Left forelimb (tissue), 1 donor: Measurements from ENCODE around the gene C1orf94.

Source experiments
- DNase-seq: peaks from one replicate; pipeline ENCODE4 v3.0.0-alpha.2; 2018; ENCODE audit warnings: low spot score

C1orf94 gene

GRCh38 chr1:34176830-34177603, at the start of gene C1orf94:
TSS of gene C1orf94 (plus strand) at chr1:34176907. CDS start at chr1:34177790, 883 bp downstream.
- DNase-seq, result no peak

- DNase-seq, result no peak
These were observed 49.4 kb upstream of the C1orf94 start for GRCh38 chr1:34127006-34128000.

GRCh38 chr1:34128186-34128889, 48.4 kb upstream of the C1orf94 start:
- DNase-seq, result no peak

GRCh38 chr1:34129630-34130029, 47.1 kb upstream of the C1orf94 start:
- no peak for DNase-seq

GRCh38 chr1:34130306-34130705, 46.4 kb upstream of the C1orf94 start:
- DNase-seq, result no peak

DNA sequence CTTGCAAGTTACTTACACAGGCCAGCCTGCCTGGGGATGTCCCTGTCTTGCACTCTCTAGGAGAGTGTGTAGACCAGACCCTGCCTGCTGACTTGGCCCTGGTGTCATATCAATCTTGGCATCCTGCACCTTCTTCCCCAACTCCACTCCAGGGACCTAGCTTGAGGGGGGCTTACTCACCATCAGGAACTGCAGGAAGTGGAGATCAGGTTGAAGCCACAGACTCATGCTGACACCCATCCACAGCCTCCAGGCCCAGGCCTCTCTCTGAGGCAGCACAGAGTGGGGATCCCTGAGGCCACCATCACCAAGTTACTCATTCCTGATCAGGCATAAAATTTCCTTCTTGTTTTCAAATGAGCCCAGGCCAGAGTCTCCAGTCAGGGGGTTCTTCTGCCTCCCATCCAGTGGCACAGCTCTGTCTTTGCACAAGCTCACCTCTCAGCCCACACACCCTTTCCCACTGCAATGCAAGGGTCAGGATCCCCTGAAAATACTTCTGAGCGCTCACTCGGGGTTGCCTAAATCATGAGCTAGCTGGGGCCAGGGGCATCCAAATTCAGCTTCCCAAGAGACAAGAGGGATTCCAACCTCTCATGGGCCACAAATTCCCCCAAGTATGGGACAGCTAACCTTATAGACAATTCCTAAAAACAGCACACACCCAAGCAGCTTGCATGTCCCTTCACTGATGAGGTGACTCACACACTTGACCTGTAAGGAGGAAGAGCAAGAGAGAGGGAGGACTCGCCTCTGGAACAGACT, 45.1 kb upstream of the C1orf94 start:
- no peak for DNase-seq

GRCh38 chr1:34132161-34132420, 44.6 kb upstream of the C1orf94 start:
- DNase-seq, result no peak

DNA sequence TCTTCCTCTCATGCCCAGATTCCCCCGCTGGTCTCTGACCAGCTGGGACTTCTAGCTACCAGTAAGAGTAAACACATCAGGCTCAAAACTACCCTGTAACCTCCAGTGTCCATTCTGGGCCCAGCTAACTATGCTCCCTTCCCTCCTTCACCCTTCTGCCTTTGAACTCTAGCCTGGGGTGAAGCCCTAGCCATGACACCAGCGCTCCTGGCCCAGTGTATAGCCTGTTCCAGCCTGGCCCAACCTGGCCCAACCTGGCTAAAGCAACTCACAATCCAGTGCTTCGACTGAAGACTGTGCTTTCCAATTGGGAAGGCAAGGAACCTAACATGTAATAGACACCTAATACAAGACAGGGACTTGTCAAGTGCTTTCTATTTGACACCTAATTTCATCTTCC, 39.3 kb upstream of the C1orf94 start:
- no peak for DNase-seq

DNA sequence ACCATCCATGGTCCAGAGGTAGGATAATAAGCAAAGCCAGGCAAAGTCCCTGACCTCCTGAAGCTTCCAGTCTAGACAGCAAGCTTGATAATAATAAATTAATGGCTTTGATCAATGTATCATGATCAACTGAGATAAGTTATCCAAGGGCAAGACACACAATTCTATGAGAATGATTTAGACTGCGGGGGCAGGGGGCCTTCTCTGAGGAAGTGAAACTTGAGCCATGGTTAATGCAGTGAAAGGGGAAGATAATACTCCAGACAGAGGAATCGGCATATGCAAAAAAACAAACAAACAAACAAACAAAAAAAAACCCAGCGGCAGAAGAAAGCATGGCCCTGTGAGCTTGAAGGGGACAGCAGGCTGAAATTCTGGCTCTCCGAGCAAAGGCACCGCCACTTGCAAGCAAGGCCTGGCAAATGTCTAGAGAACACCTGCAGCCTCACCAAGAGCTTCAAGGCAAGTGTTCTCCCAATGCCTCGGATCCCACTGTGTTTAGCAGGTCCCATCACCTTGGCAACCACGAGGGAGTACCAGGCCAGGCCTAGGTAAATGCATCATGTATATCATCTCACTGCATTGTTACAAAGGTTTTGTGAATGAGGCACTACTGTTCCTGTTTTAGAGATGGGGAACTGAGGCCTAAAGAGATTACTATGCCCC, 36.6 kb upstream of the C1orf94 start:
- no peak for DNase-seq

GRCh38 chr1:34143975-34144374, 32.7 kb upstream of the C1orf94 start:
- no peak for DNase-seq

GRCh38 chr1:34144766-34145165, 31.9 kb upstream of the C1orf94 start:
- DNase-seq, result no peak

GRCh38 chr1:34147301-34147700, 29.4 kb upstream of the C1orf94 start:
- no peak for DNase-seq

GRCh38 chr1:34149501-34149900, 27.2 kb upstream of the C1orf94 start:
- no peak for DNase-seq

DNA sequence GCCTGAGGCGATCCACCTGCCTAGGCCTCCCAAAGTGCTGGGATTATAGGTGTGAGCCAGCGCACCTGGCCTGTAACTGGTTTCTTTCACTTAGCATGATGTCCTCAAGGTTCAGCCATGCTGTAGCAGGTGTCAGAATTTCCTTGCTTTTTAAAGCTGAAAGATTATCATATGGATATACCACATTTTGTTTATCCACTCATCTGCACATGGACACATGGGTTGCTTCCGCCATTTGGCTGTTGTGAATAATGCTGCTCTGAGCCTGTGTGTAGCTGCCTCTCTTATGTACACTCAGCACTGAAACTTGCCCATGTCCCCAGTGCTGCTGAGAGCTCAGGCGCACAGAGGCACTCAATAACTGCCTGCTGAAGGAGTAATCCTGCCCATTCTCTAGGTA, 23.5 kb upstream of the C1orf94 start:
- no peak for DNase-seq

- no peak for DNase-seq
These were observed 20.8 kb upstream of the C1orf94 start for GRCh38 chr1:34155860-34156259.

DNA sequence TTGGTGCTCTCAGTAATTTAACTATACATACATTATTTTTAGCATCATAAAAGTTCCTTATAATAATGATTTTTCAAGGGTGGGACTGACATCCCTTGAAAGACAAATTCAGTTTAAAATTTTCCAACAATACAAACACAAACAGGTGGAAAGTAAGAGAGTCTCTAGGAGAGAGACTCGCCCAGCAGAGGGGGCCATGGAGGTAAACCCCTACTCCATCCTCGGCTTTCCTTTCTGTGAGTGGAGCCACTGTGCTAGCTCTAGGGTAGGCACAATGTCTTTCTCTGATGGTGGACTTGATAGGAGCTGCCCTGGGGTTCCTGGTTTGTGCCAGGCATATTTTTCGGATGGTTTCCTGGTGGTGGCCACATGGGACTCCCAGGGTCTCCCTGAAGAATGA, 20.0 kb upstream of the C1orf94 start:
- DNase-seq, result no peak

- DNase-seq, result peak; percentile 70
These were observed 13.6 kb upstream of the C1orf94 start for GRCh38 chr1:34162852-34163766.

DNA sequence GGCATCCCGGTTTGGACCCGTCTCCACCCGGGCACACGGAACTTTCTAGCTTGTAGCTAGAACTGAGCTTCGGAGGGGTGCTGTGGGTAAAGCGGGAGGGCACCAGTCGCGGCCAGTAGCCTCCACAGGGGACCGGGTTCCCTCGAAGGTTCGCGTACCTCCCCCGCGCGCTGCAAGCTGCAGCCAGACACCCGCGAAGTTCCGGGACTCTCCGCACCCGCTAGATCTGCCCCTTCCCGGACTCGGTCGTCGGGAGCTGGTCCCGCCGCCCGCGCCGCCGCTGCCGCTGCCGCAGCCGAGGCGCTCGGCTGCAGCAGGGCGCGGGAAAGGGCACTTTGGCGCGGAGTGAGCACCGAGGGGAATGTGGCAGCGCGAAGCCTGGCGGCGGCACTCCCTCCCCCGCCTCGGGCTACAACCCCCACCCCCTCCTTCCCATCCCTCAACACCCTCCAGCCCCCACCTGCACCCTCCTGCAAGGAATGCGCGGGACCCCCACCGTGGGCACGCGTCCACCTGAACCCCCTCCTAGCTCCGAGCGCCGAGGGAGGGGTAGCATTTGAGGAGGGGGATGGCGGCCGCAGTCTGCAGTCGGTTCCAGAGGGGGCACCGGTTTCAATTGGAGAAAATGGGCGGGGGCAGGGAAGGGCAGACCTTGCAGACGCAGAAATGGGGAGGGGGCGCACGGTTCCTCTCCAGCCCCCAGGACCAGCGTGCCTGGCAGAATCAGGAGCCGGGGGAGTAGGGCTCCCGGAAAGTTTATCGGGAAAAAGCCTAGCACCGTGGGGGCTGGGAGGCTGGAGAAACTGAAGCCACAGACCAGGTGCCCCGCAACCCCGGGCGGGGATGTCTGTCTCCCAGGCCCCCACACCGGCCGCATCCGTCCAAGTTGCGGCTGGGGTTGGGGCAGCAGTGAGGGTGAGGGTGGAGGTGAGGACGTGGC, 12.6 kb upstream of the C1orf94 start:
- no peak for DNase-seq

DNA sequence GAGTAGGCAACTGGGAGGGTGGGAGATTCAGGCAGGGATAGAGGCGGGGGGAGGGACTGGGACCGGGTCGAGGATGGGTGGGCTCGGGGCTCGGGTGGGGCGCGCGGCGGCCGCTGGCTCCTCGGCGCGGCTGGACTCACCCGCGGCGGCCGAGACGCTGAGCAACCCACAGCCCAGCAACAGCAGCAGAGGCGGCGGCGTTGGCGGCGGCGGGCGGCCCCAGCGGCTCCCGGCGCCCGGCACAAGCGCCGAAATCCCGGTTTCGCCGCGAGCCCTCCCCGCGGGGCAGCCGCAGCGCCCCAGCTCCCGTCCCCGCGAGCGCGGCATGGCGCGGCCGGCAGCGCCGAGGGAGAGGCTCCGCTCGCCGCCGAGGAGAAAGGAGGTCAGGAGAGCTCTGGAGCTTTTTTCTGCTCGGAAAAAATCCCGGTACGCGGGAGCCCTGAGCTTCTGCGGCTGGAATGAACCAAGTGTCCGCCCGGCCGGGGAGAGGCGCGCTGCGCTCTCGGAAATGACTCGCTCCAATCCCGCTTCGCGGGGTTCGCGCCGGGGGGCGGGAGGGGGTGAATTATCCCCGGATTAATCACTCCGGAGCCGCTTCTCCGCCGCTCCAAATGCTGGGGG, 11.8 kb upstream of the C1orf94 start, which contains the start of gene CSMD2:
Gene CSMD2, minus strand, starts transcription at position 460 of the 621 bp plus-strand sequence. Its CDS starts 133 bp downstream, at position 327.
- DNase-seq, result no peak
